Dedifferentiated amniotic fluid mesenchymal stem cell (primary cell): ENCODE measurements around the gene OR8S1.

Experiments
- DNase-seq: peaks from one replicate; pipeline ENCODE4 v3.0.0-alpha.2; 2016; ENCODE audit errors: extremely low spot score

OR8S1 gene

DNA sequence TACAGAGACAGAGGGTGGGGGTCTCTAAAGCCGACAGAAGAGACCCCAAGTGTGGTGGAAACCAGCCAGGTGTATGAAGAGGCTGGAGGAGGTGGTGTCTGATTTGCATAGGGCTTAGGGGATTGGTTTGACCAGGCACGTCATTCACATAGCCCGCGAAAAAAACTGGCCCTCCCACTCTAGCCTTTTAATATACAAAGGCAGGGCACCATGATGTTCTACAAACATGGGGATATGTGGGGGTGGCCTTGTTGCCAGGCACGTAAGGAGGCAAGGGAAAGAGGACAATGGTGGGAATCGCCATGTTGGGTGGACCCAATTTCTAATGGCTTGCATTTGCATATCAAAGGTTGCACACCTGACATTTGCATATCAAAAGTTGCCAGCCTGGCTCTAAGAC is 31.2 kb downstream of the OR8S1 start:
- no peak for DNase-seq

- DNase-seq = no peak
These were observed 32.5 kb downstream of the OR8S1 start for GRCh38 chr12:48557919-48558318.

DNA sequence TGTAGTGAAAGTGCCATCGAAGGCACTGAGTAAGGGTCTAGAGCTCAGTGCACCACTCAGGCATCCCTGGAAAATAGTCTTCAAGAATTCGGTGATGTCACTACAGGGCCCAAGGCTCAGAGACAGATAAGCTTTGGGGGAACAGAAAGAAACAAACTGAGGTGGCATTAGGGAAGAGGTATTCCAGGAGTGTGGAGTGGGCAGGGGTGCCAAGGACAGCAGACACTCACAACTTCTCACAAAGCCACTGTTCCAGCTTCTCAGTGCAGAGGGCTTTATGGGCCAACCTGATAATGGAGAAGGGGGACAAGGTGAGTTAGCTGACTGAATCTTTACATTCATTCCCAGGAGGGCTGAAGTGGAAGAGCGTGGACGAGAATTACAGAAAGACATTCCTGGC is 42.3 kb downstream of the OR8S1 start:
- no peak for DNase-seq

- DNase-seq = no peak
These were observed 44.5 kb downstream of the OR8S1 start, which contains the start of gene LALBA for GRCh38 chr12:48569946-48570345. LALBA (minus strand) TSS chr12:48570046; CDS start chr12:48570020, 26 bp downstream.

- no peak for DNase-seq
These were observed 46.9 kb downstream of the OR8S1 start for GRCh38 chr12:48572326-48572725.
